Activated T-cell treated with anti-CD3 and anti-CD28 coated beads, Interleukin-2, amount 50 U/mL, for 1 hour (primary cell): ENCODE measurements around the gene DDX21.
"Not testable (repeated sequence)": the region's sequence is repeated elsewhere in the genome, so short reads cannot be mapped to it uniquely, and the experiment has no call there.

Experiments used
- DNase-seq: peaks from one replicate; pipeline ENCODE4 v3.0.0-alpha.2; 2020

Gene DDX21

DNA sequence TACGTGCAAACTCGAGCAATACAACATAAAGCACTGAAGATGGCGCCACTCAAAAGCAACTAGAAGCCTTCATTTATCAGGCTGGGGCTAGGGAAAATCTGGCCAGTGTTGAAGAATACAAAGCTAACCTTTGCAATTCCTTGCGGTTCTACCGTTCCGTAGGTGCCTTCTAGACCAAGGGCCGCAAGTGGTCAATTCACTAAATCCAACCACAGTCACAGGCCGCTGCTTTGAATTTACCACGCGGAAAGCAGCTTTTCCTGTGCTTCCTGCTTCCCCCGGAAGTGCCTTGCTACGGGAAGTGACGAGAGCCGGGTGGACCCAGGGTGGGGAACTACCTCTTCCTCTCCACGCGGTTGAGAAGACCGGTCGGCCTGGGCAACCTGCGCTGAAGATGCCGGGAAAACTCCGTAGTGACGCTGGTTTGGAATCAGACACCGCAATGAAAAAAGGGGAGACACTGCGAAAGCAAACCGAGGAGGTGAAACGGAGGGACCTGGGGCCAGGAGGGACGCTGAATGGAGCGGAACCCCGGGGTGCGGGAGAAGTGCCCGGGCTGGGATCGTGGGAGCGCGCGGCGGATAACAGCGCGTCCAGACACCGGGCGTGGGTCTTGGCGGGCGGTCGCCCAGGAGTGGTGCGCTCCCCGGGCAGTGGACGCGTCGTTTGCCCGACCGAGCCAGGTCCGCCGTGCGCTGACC is at the start of gene DDX21:
Gene DDX21 (plus strand): TSS at position 339 of the 701 bp plus-strand sequence. CDS start 56 bp downstream, at position 395.
- DNase-seq, result peak; percentile 84

DNA sequence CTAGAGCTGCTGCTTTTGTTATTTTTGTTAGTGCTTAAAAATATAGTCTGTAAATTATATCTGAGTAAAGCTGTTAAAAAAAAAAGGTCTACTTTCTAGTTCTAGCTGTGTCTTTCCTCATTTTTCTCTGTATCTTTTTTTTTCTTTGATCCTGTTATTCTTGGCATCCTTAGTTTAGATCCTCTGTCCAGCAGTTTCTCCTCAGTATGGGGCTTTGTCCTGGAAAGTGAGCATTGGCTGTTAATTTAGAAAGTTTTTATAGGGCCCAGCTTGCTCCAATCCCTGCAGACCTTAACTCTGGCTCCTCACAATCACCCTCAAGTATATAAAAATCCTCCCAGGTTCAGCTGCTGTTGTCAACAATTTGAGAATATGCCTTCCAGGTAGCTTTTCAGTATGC is 31.4 kb upstream of the DDX21 start:
- DNase-seq, result no peak

DNA sequence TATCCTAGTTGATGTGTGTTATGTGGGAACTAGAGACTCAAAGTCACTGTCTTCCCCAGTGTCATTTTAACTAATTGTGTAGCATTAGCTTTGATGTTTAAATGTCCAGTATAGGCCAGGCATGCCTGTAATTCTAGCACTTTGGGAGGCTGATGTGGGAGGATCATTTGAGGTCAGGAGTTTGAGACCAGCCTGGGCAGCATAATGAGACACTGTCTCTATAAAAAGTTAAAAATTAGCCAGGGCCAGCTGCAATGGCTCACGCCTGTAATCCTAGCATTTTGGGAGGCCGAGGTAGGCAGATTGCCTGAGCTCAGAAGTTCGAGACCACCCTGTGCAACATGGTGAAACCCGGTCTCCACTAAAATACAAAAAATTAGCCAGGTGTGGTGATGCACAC is 30.5 kb upstream of the DDX21 start:
- DNase-seq, result no peak

DNA sequence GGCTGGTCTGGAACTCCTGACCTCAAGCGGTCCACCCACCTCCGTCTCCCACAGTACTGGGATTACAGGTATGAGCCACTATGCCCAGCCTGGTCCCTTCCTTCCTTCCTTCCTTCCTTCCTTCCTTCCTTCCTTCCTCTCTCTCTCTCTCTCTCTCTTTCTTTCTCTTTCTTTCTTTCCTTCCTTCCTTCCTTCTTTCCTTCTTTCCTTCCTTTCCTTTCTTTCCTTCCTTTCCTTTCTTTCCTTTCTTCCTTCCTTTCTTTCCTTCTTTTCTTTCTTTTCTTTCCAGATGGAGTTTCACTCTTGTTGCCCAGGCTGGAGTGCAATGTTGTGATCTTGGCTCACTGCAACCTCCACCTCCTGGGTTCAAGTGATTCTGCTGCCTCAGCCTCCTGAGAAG is 26.8 kb upstream of the DDX21 start:
- DNase-seq, result not testable (repeated sequence)

DNA sequence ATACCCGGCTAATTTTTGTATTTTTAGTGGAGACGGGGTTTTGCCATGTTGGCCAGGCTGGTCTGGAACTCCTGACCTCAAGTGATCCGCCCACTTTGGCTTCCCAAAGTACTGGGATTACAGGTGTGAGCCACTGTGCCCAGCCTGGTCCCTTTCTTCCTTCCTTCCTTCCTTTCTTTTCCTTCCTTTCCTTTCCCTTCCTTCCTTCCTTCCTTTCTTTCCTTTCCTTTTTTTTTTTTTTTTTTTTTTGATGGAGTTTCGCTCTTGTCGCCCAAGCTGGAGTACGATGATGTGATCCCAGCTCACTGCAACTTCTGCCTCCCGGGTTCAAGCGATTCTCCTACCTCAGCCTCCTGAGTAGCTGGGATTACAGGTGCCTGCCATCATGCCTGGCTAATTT is 26.1 kb upstream of the DDX21 start:
- DNase-seq, result not testable (repeated sequence)

DNA sequence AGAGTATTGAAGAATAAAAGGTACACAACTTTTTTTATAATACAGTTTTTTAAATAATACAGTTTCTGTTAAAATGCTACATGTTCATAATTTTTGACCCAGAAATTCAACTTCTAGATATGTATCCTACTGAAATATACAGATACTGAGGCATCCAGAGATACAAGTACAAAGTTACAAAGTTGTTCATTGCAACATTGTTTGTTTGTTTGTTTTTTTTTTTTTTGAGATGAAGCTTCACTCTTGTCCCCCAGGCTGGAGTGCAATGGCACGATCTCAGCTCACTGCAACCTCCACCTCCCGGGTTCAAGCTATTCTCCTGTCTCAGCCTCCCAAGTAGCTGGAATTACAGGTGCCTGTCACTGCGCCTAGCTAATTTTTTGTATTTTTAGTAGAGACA is 23.1 kb upstream of the DDX21 start:
- DNase-seq, result not testable (repeated sequence)

DNA sequence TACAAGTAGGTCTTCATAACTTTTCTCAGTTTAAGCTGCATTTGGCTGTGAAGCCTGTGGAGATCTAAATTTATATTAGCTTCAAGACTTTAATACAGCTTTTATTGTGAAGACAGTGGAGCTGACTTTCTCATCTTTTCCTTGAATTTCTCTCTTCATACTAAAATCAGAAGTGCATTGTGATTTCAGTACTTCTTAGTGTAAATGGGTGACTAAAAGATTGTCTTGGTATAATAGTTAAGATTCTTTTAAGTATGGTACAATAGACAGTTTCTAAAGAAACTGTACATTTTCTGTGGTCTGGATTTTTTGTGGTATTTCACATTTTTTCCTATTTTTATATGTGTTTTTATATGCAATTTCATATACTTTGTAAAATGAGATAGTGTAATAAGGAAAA is 21.0 kb upstream of the DDX21 start:
- no peak for DNase-seq

DNA sequence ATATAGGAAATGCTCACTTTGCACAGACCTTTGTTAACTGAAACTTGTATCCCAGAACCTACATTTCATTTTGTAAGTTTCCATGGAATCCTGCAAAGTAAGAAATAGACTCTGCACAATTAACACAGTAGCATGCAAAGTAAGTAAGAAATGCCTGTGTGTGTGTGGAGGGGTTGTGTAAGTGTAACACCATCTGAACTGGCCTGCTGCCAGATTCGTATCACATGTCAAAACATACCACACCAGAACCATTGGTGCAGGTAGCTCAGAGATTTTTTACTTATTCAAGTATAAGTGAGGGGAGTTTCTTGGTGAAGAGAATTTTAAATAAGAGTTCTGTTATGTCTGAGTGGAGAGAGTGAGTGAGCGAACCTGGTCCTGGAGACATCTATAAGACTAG is 17.9 kb upstream of the DDX21 start:
- DNase-seq, result no peak

DNA sequence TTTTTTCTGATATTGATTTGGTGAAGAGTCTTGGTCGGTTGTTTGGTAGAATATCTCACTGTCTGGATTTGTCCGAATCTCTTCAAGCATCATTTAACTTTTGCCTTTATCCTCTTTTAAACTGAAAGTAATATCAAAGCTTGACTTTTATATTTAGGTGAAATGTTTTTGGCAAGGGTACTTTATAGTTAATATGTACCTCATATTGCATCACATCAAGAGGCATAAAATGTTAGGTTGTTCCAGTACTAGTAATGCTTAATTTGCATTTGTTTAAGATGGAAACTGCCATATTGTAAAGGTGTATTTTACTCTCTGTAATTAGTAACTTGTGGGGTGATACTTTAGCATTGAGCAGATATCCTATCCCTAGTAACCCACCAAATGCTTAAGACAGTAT is 17.1 kb upstream of the DDX21 start:
- DNase-seq, result no peak

DNA sequence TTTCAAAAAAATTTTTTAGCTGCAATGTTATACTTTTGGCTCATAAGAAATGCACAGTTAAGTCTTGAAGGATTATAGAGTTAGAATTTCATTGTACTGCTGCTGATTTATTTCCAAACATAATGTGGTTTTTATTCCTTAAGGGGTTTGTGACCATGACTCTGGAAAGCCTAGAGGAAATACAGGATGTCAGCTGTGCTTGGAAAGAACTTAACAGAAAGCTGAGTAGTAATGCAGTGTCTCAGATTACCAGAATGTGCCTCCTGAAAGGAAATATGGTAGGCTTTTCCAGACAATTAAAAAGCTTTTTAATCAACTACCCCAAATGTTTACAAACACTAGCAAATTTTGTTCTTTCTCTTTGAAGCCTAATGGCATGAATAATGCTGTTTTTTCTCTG is 15.1 kb upstream of the DDX21 start:
- not testable (repeated sequence) for DNase-seq

DNA sequence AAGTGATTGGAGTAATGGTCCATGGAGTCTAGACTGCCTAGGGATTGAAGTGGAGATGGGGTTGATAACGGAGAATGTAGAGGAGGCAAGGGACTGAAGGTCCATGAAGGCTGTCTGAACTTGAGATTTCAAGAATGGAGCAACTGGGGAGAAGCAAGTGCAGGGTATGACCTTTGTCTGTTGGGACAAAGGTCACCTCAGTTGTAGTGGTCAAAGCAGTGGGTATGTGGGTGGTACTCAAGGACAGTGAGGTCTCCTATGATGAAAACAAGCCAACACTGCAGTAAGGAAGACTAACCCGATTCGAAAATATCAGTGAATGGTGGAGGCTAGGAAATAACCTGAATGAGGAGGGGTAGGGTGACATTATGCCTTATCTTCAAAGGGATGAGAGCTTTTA is 5.4 kb upstream of the DDX21 start:
- no peak for DNase-seq

DNA sequence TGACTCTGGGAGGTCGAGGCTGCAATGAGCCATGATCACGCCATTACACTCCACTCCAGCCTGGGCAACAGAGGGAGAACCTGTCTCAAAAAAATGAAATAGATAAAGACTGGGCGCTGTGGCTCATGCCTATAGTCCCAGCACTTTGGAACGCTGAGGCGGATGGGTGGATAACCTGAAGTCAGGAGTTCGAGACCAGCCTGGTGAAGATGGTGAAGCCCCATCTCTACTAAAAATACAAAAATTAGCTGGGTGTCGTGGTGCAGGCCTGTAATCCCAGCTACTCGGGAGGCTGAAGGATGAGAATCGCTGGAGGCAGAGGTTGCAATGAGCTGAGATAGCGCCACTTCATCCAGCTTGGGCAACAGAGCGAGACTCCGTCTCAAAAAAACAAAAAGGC is 1.1 kb upstream of the DDX21 start:
- DNase-seq, result no peak

DNA sequence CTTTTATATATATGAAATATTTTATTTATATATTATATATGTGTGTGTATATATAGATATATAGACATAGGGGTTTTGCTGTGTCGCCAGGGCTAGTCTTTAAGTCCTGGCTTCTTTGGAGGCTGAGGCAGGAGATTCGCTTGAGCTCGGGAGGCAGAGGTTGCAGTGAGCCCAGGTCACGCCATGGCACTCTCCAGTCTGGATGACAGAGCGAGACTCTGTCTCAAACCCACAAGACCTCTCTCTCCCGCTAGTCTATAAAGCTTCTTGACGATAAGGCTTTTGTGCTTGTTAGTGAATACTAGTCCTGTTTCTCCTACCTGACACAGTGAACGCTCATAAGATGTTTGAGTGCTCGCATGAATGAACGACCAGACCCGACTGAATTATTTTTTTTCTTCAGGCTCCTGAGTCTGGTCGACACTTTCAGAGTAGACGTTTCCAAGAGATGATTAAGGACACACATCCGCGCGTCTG is 577 bp upstream of the DDX21 start:
- DNase-seq, result no peak

DNA sequence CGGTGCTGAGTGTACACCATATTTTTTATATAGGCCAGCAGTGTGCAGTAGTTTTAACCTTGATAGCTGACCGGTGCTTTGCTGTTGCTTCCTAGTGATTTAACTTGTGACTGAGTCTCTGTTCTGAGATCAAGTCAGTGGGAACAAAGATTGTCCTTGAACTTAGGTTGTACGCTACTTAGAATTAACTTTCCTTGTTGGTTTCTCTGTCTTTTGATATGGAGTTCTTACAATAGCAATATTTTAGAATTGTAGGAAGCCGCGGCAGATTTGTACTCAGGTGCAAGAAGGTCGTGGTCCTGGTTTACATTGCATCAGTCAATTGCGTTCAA is 1.3 kb downstream of the DDX21 start:
- DNase-seq, result no peak

DNA sequence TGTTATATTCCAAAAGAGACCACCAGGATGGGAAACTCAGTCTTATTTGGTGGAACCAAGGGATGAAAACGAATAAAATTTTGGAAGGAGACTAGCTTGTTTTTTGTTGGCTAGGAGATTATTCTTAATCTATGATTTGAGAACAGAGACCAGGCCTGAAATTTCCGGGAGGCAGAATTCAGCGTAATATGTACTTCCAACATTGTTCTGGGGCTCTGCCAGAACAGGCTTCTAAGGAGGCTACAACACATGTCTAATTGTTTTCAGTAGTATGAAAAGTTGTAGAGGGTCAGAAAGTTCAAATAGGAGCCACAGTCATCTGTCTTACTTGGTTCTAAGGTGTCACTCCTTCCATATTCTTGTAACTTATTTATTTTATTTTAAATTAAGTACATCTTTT is 1.7 kb downstream of the DDX21 start:
- no peak for DNase-seq

DNA sequence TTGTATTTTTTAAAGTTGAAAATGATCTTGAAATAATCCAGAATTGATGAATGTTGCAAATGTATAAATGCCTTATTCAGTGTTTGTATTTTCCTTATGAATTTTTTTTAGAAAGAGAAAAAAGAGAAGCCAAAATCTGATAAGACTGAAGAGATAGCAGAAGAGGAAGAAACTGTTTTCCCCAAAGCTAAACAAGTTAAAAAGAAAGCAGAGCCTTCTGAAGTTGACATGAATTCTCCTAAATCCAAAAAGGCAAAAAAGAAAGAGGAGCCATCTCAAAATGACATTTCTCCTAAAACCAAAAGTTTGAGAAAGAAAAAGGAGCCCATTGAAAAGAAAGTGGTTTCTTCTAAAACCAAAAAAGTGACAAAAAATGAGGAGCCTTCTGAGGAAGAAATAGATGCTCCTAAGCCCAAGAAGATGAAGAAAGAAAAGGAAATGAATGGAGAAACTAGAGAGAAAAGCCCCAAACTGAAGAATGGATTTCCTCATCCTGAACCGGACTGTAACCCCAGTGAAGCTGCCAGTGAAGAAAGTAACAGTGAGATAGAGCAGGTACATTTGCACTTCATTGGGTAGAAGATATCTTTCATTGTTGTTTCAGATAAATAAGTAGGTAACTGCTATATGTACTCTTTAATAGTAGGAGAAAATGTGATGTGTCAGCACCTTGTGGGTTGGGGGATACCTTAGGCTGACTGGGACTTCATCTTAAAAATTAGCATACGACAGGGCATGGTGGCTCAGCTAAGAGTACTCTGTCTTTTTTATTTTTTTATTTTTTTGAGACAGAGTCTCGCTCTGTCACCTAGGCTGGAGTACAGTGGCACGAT is 3.9 kb downstream of the DDX21 start:
- no peak for DNase-seq

DNA sequence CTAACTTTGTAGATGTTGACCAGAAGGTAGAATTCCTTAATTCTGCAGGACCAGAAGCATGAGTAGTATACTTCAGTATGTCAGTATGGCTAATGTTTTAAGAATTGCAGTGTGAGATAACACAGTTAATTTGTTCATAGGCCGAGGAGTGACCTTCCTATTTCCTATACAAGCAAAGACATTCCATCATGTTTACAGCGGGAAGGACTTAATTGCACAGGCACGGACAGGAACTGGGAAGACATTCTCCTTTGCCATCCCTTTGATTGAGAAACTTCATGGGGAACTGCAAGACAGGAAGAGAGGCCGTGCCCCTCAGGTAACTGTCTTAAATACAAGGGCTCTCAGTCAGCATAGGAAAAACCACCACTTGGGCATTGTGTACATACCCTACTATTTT is 7.2 kb downstream of the DDX21 start:
- DNase-seq, result no peak

DNA sequence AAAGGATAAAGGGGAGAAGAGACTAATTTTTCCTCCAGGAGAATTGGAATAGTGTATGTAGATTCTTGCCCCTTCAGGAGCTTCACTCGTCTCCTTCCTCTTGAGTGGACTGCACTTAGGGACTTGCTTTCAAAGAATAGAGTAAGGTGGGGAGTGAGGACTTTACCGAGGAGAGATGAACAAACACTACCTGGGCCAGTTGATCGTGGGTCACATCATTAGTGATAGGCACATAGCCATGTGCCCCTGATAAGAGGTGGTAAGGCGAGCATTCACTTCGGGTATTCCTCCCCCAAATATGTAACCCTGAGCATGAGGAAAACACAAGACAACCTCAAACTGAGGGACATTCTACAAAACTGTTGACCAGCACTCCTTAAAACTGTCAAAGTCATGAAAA is 18.0 kb downstream of the DDX21 start:
- no peak for DNase-seq

DNA sequence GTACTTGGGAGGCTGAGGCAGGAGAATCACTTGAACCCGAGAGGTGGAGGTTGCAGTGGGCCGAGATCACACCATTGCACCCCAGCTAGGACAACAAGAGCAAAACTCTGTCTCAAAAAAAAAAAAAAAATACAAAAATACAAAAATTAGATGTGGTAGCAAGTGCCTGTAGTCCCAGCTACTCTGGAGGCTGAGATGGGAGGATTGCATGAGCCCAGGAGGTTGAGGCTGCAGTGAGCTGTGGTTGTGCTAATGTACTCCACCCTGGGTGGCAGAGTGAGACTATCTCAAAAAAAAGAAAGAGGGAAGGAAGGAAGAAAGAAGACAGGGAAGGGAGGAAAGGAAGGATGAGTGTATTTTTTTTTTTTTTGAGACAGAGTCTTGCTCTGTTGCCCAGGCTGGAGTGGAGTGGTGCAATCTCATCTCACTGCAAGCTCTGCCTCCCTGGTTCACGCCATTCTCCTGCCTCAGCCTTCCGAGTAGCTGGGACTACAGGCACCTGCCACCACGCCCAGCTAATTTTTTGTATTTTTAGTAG is 20.0 kb downstream of the DDX21 start:
- not testable (repeated sequence) for DNase-seq

DNA sequence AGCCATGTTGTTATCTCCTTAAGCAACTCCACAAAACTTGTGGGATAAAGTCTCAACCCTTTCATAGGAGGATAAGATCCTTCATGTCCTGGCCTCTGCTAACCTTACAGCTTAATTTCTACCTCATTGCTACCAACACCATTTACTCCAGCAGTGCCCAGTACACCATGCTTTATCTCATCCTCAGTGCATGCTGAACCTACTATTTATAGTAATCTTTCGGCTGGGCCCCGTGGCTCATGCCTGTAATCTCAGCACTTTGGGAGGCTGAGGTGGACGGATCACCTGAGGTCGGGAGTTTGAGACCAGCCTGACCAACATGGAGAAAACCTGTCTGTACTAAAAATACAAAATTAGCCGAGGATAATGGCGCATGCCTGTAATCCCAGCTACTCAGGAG is 23.8 kb downstream of the DDX21 start:
- DNase-seq, result not testable (repeated sequence)

DNA sequence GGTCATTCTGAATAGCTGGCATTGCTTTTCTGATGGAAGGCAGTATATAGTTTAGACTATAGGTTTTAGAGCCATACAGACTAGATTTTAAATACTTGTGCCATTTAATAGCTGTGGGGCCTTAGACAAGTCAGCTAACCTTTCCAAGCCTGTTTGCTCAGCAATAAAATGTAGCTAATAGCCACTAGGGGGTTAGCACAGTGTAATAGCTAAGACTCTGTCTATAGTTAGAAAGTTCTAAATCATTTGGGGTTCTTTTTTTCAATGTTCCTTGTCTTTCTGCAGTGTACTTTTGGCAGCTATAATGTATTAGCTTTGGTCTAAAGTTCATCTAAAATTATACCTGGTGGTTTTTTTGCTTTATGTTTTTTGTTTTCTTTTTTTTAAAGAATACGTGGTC is 25.1 kb downstream of the DDX21 start:
- DNase-seq, result no peak

DNA sequence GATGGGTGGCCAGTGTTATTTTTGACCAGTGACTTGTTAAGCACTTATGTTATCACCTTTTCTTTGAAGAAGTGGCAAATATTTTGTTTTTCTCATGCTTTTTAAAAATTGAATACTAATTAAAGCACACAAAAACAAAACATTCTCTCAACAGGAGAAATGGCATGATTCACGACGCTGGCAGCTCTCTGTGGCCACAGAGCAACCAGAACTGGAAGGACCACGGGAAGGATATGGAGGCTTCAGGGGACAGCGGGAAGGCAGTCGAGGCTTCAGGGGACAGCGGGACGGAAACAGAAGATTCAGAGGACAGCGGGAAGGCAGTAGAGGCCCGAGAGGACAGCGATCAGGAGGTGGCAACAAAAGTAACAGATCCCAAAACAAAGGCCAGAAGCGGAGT is 26.4 kb downstream of the DDX21 start:
- no peak for DNase-seq

DNA sequence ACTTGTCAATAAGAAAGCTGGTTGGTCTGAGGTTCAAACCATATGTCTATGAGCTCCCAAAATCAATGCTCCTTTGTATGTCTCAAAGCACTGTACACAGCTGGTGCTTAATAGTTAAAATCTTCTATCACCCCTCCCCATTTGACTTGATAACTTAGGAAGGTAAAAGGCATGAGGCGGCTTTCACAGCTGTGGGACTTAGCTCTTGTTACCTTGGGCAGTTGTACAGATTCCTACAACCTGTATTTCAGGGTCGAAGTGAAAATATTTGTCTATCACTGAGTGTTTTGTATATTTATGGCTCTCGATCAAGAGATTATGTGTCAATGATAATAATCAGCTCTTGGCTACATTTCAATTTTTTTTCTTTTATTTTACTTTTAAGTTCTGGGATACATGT is 31.6 kb downstream of the DDX21 start:
- DNase-seq, result no peak
